Body of pancreas (tissue), 4 donors: Measurements from ENCODE around the gene ESYT1. TPM values are rescaled to one million over a fixed set of nuclear protein-coding genes. Genes with fewer than 3 reads are reported as not detected.

ENCODE experiments used
- ATAC-seq: fragments of 150-250 bp; one replicate; pipeline ENCODE4 v1.9.1; 2016
- DNase-seq, 4 donors: peaks; one replicate each; pipeline ENCODE4 v3.0.0-alpha.2; 2019
- H3K27ac ChIP-seq, 4 donors: fragments of 200-600 bp; sonication (generic); 1 replicate in 3 of 4; 2 replicates in 1 of 4; pipeline versions ENCODE4 v1.5.1 to v1.6.1; 2016 to 2019; ENCODE audit warnings: mild to moderate bottlenecking in 1 of 4, mixed read lengths in 1 of 4, moderate library complexity in 1 of 4
- H3K27me3 ChIP-seq, 2 donors: fragments of 200-600 bp; sonication (generic); one replicate each; pipeline ENCODE4 v1.6.0; 2016; ENCODE audit warnings: mild to moderate bottlenecking in 1 of 2
- H3K36me3 ChIP-seq, 2 donors: fragments of 200-600 bp; sonication (generic); replicated peaks in 1 of 2; 2 replicates each; pipeline ENCODE4 v1.5.1; 2016; ENCODE audit warnings: low read depth in 2 of 2; ENCODE audit not compliant: insufficient read depth in 1 of 2
- H3K4me1 ChIP-seq: fragments of 200-600 bp; sonication (generic); one replicate; pipeline ENCODE4 v1.6.0; 2016
- H3K4me3 ChIP-seq, 2 donors: fragments of 200-600 bp; sonication (generic); 1 replicate in 1 of 2; 2 replicates in 1 of 2; pipeline ENCODE4 v1.5.1; 2016 to 2019
- H3K9me3 ChIP-seq, 3 donors: fragments of 200-600 bp; sonication (generic); 1 replicate in 2 of 3; 2 replicates in 1 of 3; pipeline ENCODE4 v1.5.1; 2016
- CTCF ChIP-seq, 7 experiments: fragments of 450-650 bp in 4 of 7; fragments of 200-600 bp in 3 of 7; sonication (generic) in 3 of 7; IDR thresholded peaks; one replicate each; pipeline ENCODE4 v1.5.1; 2016 to 2019; ENCODE audit warnings: antibody characterized with exemption in 7 of 7
- POLR2A ChIP-seq, 3 donors: fragments of 450-650 bp; IDR thresholded peaks; one replicate each; pipeline ENCODE4 v1.6.1; 2016; ENCODE audit warnings: antibody characterized with exemption in 3 of 3, mild to moderate bottlenecking in 2 of 3
- WGBS, 2 donors: methylation state at CpG; one replicate each; pipeline ENCODE4 v1.1.5; 2017; 5-methylcytosine and 5-hydroxymethylcytosine counted together
- intact Hi-C: fragments of 100-400 bp; cut with DNase I; formaldehyde crosslinking; loops from one replicate; pipeline ENCODE4 v1.15.1; 2023
- total RNA-seq, 2 donors: library from RNA; depleted of rRNA; stranded (reverse); fragments of >200 nt; gene quantifications; one replicate each; pipeline ENCODE4 v1.1.0, GENCODE V29; 2016

The ESYT1 gene
- total RNA-seq, 2 donors from 2014 or later = 43.3 to 182 TPM

- no peak for ATAC-seq
- DNase-seq = no peak
- no peaks in the 10 kb centered on the region for H3K27me3 ChIP-seq
- 91 to 92% methylated on average over 8 to 14 of the region's 14 CpGs for whole genome bisulfite sequencing, 2 donors
- no peaks in the 10 kb centered on the region for H3K4me1 ChIP-seq
- H3K27ac ChIP-seq = no peak overlapping the region
- no peak for TF ChIP-seq POLR2A (IDR thresholded peaks at IDR 0.05)
- TF ChIP-seq CTCF (IDR thresholded peaks at IDR 0.05) = no peak
- H3K36me3 ChIP-seq = peaks cover 18 to 45% of the 10 kb centered on the region in 2 donors
- intact Hi-C loops = no loop called here
- H3K4me3 ChIP-seq = no peak overlapping the region
- no peaks in the 10 kb centered on the region for H3K9me3 ChIP-seq
Measured at GRCh38 chr12:56137853-56138571, 9.9 kb downstream of the ESYT1 start.

- 85 to 89% methylated on average over 16 to 17 of the region's 19 CpGs for WGBS, 2 donors
- H3K36me3 ChIP-seq = peaks cover 18 to 47% of the 10 kb centered on the region in 2 donors
- no peak for TF ChIP-seq CTCF (IDR thresholded peaks at IDR 0.05)
- no peak for TF ChIP-seq POLR2A (IDR thresholded peaks at IDR 0.05)
- no peak overlapping the region for H3K27ac ChIP-seq
- no peak overlapping the region for H3K4me3 ChIP-seq
- no peaks in the 10 kb centered on the region for H3K27me3 ChIP-seq
- intact Hi-C loops = no loop called here
- peaks cover 12% of the 10 kb centered on the region for H3K4me1 ChIP-seq
- DNase-seq (no peak), ATAC-seq (no peak)
- no peaks in the 10 kb centered on the region for H3K9me3 ChIP-seq
Measured at GRCh38 chr12:56141946-56142784, 14.1 kb downstream of the ESYT1 start.

- DNase-seq (no peak), ATAC-seq (no peak)
- no peaks in the 10 kb centered on the region for H3K27me3 ChIP-seq
- intact Hi-C loops = no loop called here
- no peaks in the 10 kb centered on the region for H3K9me3 ChIP-seq
- H3K36me3 ChIP-seq = peaks cover 15 to 37% of the 10 kb centered on the region in 2 donors
- no peak overlapping the region for H3K4me3 ChIP-seq
- 80 to 84% methylated on average over 4 of the region's 4 CpGs for WGBS, 2 donors
- H3K27ac ChIP-seq = no peak overlapping the region
- TF ChIP-seq CTCF (IDR thresholded peaks at IDR 0.05) (no peak), POLR2A (IDR thresholded peaks at IDR 0.05) (no peak)
- peaks cover 17% of the 10 kb centered on the region for H3K4me1 ChIP-seq
Measured at GRCh38 chr12:56143217-56143616, 15.2 kb downstream of the ESYT1 start.

GRCh38 chr12:56143870-56144269, 15.8 kb downstream of the ESYT1 start:
- Histone ChIP-seq H3K36me3 (peaks cover 9 to 32% of the 10 kb centered on the region in 2 donors), H3K27ac (peak overlapping the region in 1 of 4 donors; percentile 13), H3K4me1 (peaks cover 17% of the 10 kb centered on the region), H3K4me3 (no peak overlapping the region), H3K9me3 (no peaks in the 10 kb centered on the region), H3K27me3 (no peaks in the 10 kb centered on the region)
- TF ChIP-seq POLR2A (IDR thresholded peaks at IDR 0.05) (no peak), CTCF (IDR thresholded peaks at IDR 0.05) (no peak)
- DNase-seq (no peak), ATAC-seq (no peak)
- 89 to 90% methylated on average over 8 of the region's 8 CpGs for WGBS, 2 donors
- intact Hi-C loops = no loop called here
